Transverse colon (tissue), 4 donors: ENCODE results near the gene ELK3. TPM values are rescaled to one million over a fixed set of nuclear protein-coding genes. Genes with fewer than 3 reads are reported as not detected.

Experiments
- DNase-seq: peaks from one replicate; pipeline ENCODE4 v3.0.0-alpha.2; 2019
- H3K27ac ChIP-seq, 4 donors: fragments of 200-600 bp; sonication (generic); 2 replicates each; pipeline ENCODE4 v1.5.1; 2016 to 2018; ENCODE audit warnings: inconsistent platforms in 4 of 4
- H3K27me3 ChIP-seq: fragments of 200-600 bp; sonication (generic); 2 replicates; pipeline ENCODE4 v1.5.1; 2017; ENCODE audit warnings: inconsistent platforms
- H3K36me3 ChIP-seq, 4 donors: fragments of 200-600 bp; sonication (generic); 2 replicates each; pipeline ENCODE4 v1.5.1; 2017 to 2019; ENCODE audit warnings: inconsistent platforms in 4 of 4
- H3K4me1 ChIP-seq, 4 donors: fragments of 200-600 bp; sonication (generic); 2 replicates each; pipeline ENCODE4 v1.5.1; 2017 to 2020; ENCODE audit warnings: inconsistent platforms in 4 of 4
- H3K4me3 ChIP-seq, 4 donors: fragments of 200-600 bp; sonication (generic); 1 replicate in 1 of 4; 2 replicates in 3 of 4; pipeline versions ENCODE4 v1.5.1 to v1.6.1; 2017 to 2019; ENCODE audit warnings: inconsistent platforms in 4 of 4
- H3K9me3 ChIP-seq, 2 donors: fragments of 200-600 bp; sonication (generic); 2 replicates each; pipeline ENCODE4 v1.5.1; 2017 to 2019; ENCODE audit warnings: inconsistent platforms in 2 of 2
- CTCF ChIP-seq, 5 experiments: fragments of 200-600 bp in 3 of 5; fragments of 450-650 bp in 2 of 5; sonication (generic) in 3 of 5; IDR thresholded peaks; 1 replicate in 2 of 5; 2 replicates in 3 of 5; pipeline ENCODE4 v1.5.1; 2016 to 2017; ENCODE audit warnings: antibody characterized with exemption in 5 of 5, inconsistent platforms in 3 of 5, mild to moderate bottlenecking in 2 of 5, moderate library complexity in 1 of 5
- EP300 ChIP-seq: sonication (generic); formaldehyde crosslinking; IDR thresholded peaks from one replicate; pipeline ENCODE4 v1.6.1; 2017; ENCODE audit warnings: antibody characterized with exemption, low read depth
- POLR2A ChIP-seq: fragments of 450-650 bp; IDR thresholded peaks from one replicate; pipeline ENCODE4 v1.6.1; 2016; ENCODE audit warnings: antibody characterized with exemption, mild to moderate bottlenecking, moderate library complexity
- POLR2AphosphoS5 ChIP-seq, 3 donors: sonication (generic); formaldehyde crosslinking; IDR thresholded peaks; one replicate each; pipeline ENCODE4 v1.6.1; 2016; ENCODE audit warnings: antibody characterized with exemption in 3 of 3
- WGBS, 2 donors: methylation state at CpG; one replicate each; pipeline ENCODE4 v1.1.5; 2018; ENCODE audit warnings: low coverage in 1 of 2; 5-methylcytosine and 5-hydroxymethylcytosine counted together
- in situ Hi-C, 4 donors: fragments of 200-750 bp; cut with MboI; loops; one replicate each; pipeline versions ENCODE4 v1.15.0 to v1.15.1; 2017; ENCODE audit warnings: low sequenced_read_pairs in 3 of 4, low pct_ligation_motif_present in 1 of 4, low pct_unique_long_range_greater_than_20kb in 1 of 4
- intact Hi-C: fragments of 100-400 bp; cut with DNase I; formaldehyde crosslinking; loops from one replicate; pipeline ENCODE4 v1.15.1; 2023; ENCODE audit warnings: low total_unique reads
- total RNA-seq, 4 donors: library from RNA; depleted of rRNA; stranded (reverse); fragments of >200 nt; gene quantifications; one replicate each; pipeline ENCODE4 v1.1.0, GENCODE V29; 2016

ELK3 gene
- 10 to 100 TPM in 1 of 4 donors, 1 to 10 TPM in 3; 2.2 to 11.3 (median 5.3) TPM for total RNA-seq

GRCh38 chr12:96193725-96194575 lies at the start of gene ELK3:
TSS of gene ELK3 (plus strand) at chr12:96194375.
- peak; percentile 78 for DNase-seq
- intact Hi-C loops (no loop called here), in situ Hi-C loops (no loop called here)
- 8% methylated on average over 49 of the region's 75 CpGs; no CpG with 5 or more reads in 1 of the 2 donors for WGBS, 2 donors
- Histone ChIP-seq H3K36me3 (no peaks in the 10 kb centered on the region), H3K27me3 (no peaks in the 10 kb centered on the region), H3K4me1 (peaks cover 0 to 36% (median 8%) of the 10 kb centered on the region in 4 donors), H3K4me3 (peak within 1 kb of the TSS; percentile 63 to 93 (median 74)), H3K27ac (peak within 1 kb of the TSS; percentile 80 to 90 (median 85)), H3K9me3 (no peaks in the 10 kb centered on the region)
- TF ChIP-seq CTCF (IDR thresholded peaks at IDR 0.05) (no peak), EP300 (no peak), POLR2A (peak; percentile 37), POLR2AphosphoS5 (IDR thresholded peaks at IDR 0.05) (peak; percentile 34 to 67 (median 57))

DNA sequence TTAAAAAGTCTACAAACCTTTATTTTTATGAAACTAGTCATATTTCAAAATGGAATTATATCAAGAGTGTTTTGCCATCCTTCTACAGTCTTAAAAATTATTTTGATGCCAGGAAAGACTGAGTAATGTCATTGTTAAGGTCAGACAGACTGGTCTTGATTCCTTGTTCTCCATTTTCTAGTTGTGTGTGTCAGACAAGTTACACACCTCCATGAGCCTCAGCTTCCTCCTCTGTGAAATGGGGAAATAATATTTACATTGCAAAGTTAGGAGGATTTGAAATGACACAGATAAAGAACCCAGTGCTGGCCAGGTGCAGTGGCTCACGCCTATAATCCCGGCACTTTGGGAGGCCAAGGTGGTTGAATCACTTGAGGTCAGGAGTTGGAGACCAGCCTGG lies 47.4 kb upstream of the ELK3 start:
- intact Hi-C loops: no loop called here
- no peak for DNase-seq
- Histone ChIP-seq H3K36me3 (no peaks in the 10 kb centered on the region), H3K4me3 (no peak overlapping the region), H3K9me3 (no peaks in the 10 kb centered on the region), H3K27me3 (no peaks in the 10 kb centered on the region), H3K27ac (no peak overlapping the region), H3K4me1 (no peaks in the 10 kb centered on the region)
- no peak for TF ChIP-seq POLR2AphosphoS5 (IDR thresholded peaks at IDR 0.05)
- TF ChIP-seq EP300: no peak
- no peak for TF ChIP-seq POLR2A
- TF ChIP-seq CTCF (IDR thresholded peaks at IDR 0.05): no peak
- WGBS, 2 donors: 78 to 100% methylated on average over 2 of the region's 2 CpGs
- in situ Hi-C loops: no loop called here

GRCh38 chr12:96150442-96150841 lies 43.7 kb upstream of the ELK3 start:
- H3K4me3 ChIP-seq: no peak overlapping the region
- TF ChIP-seq CTCF (IDR thresholded peaks at IDR 0.05): no peak
- no peak for TF ChIP-seq POLR2AphosphoS5 (IDR thresholded peaks at IDR 0.05)
- no peak for TF ChIP-seq POLR2A
- no peak for TF ChIP-seq EP300
- in situ Hi-C loops (no loop called here), intact Hi-C loops (no loop called here)
- H3K27ac ChIP-seq: no peak overlapping the region
- H3K36me3 ChIP-seq: no peaks in the 10 kb centered on the region
- DNase-seq: no peak
- H3K9me3 ChIP-seq: no peaks in the 10 kb centered on the region
- H3K27me3 ChIP-seq: no peaks in the 10 kb centered on the region
- 33 to 81% methylated on average over 1 to 5 of the region's 5 CpGs for WGBS, 2 donors
- H3K4me1 ChIP-seq: no peaks in the 10 kb centered on the region

DNA sequence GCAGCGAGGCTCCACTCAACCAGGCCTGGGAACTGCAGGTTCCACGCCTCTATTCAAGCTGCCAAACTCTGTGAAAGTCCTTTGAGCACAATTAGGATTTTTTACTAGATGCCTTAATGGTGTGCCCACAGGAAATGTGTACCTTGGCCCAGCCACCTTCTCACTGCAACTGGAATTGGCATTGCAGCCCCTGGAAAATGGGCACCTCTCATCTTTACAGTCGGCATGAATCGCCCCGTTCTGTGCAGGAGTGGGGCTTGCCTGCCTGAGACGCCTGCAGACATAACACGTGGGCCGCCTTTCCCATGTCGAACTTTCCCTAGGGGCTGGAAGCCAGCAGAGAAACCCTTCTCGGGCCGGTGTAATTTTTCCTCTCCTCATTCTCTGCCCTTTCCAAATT lies 42.0 kb upstream of the ELK3 start:
- no peak for TF ChIP-seq EP300
- TF ChIP-seq POLR2AphosphoS5 (IDR thresholded peaks at IDR 0.05): no peak
- no peak for TF ChIP-seq POLR2A
- H3K27ac ChIP-seq: no peak overlapping the region
- no peak for DNase-seq
- WGBS, 2 donors: 90% methylated on average over 5 to 11 of the region's 11 CpGs
- intact Hi-C loops (no loop called here), in situ Hi-C loops (no loop called here)
- no peaks in the 10 kb centered on the region for H3K27me3 ChIP-seq
- no peak overlapping the region for H3K4me3 ChIP-seq
- H3K9me3 ChIP-seq: no peaks in the 10 kb centered on the region
- no peaks in the 10 kb centered on the region for H3K4me1 ChIP-seq
- H3K36me3 ChIP-seq: no peaks in the 10 kb centered on the region
